Neural cell (in vitro differentiated cells): ENCODE results near the gene GRM1. TPM values are rescaled to one million over a fixed set of nuclear protein-coding genes. Genes with fewer than 3 reads are reported as not detected.

Experiments used
- H2AFZ ChIP-seq: fragments of 200-600, 300-800 bp; sonication (generic), shearing (Covaris generic); 2 replicates; pipeline ENCODE4 v1.6.0; 2014; ENCODE audit warnings: low read depth, mild to moderate bottlenecking, antibody characterized with exemption, low read length, moderate library complexity
- H3F3A ChIP-seq: fragments of 200-600 bp; shearing (Covaris generic); 2 replicates; pipeline ENCODE4 v1.6.1; 2016; ENCODE audit warnings: mild to moderate bottlenecking, moderate library complexity, mixed read lengths, antibody characterized with exemption, low read length; ENCODE audit not compliant: insufficient read depth, poor library complexity, severe bottlenecking
- H3K27ac ChIP-seq: fragments of 200-600, 300-800 bp; sonication (generic), shearing (Covaris generic); 2 replicates; pipeline ENCODE4 v1.5.1; 2014; ENCODE audit warnings: mild to moderate bottlenecking, low read length, moderate library complexity
- H3K27me3 ChIP-seq: fragments of 300-800, 200-600 bp; sonication (generic), shearing (Covaris generic); 2 replicates; pipeline ENCODE4 v1.6.0; 2014; ENCODE audit warnings: mild to moderate bottlenecking, low read depth, low read length, moderate library complexity; ENCODE audit not compliant: insufficient read depth
- H3K36me3 ChIP-seq: fragments of 300-800, 200-600 bp; sonication (generic), shearing (Covaris generic); 2 replicates; pipeline ENCODE4 v1.5.1; 2014; ENCODE audit warnings: mild to moderate bottlenecking, antibody characterized with exemption, low read length, moderate library complexity; ENCODE audit not compliant: insufficient read depth
- H3K4me2 ChIP-seq: fragments of 300-800, 200-600 bp; sonication (generic), shearing (Covaris generic); 2 replicates; pipeline ENCODE4 v1.6.0; 2014; ENCODE audit warnings: mild to moderate bottlenecking, low read length
- H3K4me3 ChIP-seq: fragments of 300-800, 200-600 bp; sonication (generic), shearing (Covaris generic); 2 replicates; pipeline ENCODE4 v1.5.1; 2014; ENCODE audit warnings: mild to moderate bottlenecking, low read length, moderate library complexity
- H3K79me2 ChIP-seq: fragments of 200-600 bp; shearing (Covaris generic); replicated peaks from 2 replicates; pipeline ENCODE4 v1.6.0; 2014; ENCODE audit warnings: mild to moderate bottlenecking, low read length, moderate library complexity; ENCODE audit not compliant: insufficient read depth
- H3K9ac ChIP-seq: fragments of 300-800, 200-600 bp; sonication (generic), shearing (Covaris generic); 2 replicates; pipeline ENCODE4 v1.6.1; 2016; ENCODE audit warnings: mild to moderate bottlenecking, low read length, mixed read lengths
- H3K9me2 ChIP-seq: fragments of 200-600 bp; shearing (Covaris generic); 2 replicates; pipeline ENCODE4 v1.6.1; 2016; ENCODE audit warnings: mild to moderate bottlenecking, low read length, mixed read lengths; ENCODE audit not compliant: insufficient read depth
- H3K9me3 ChIP-seq: fragments of 200-600, 300-800 bp; sonication (generic), shearing (Covaris generic); 2 replicates; pipeline ENCODE4 v1.6.1; 2016; ENCODE audit warnings: mild to moderate bottlenecking, mixed run types, low read length, moderate library complexity, mixed read lengths
- H4K20me1 ChIP-seq: fragments of 200-600 bp; shearing (Covaris generic); 2 replicates; pipeline ENCODE4 v1.6.1; 2016; ENCODE audit warnings: mild to moderate bottlenecking, mixed run types; ENCODE audit not compliant: insufficient read depth
- EP300 ChIP-seq: fragments of 450-650 bp; conservative IDR thresholded peaks from 2 replicates; pipeline ENCODE4 v1.6.1; 2014; ENCODE audit warnings: antibody characterized with exemption, mild to moderate bottlenecking, moderate library complexity; ENCODE audit not compliant: poor library complexity, severe bottlenecking
- EZH2 ChIP-seq: fragments of 200-600, 300-800 bp; shearing (Covaris generic), sonication (generic); IDR thresholded peaks from 2 replicates; pipeline ENCODE4 v1.6.1; 2014; ENCODE audit warnings: antibody characterized with exemption, low read length, borderline replicate concordance, mild to moderate bottlenecking; ENCODE audit not compliant: insufficient read depth, poor library complexity, severe bottlenecking
- MXI1 ChIP-seq: fragments of 450-650 bp; conservative IDR thresholded peaks from 2 replicates; pipeline ENCODE4 v1.6.1; 2014; ENCODE audit warnings: antibody characterized with exemption, mild to moderate bottlenecking; ENCODE audit not compliant: poor library complexity, severe bottlenecking
- POLR2AphosphoS5 ChIP-seq: IDR thresholded peaks from 2 replicates; pipeline ENCODE4 v1.6.1; 2012
- RAD21 ChIP-seq: fragments of 450-650 bp; conservative IDR thresholded peaks from 2 replicates; pipeline ENCODE4 v1.6.1; 2014; ENCODE audit warnings: antibody characterized with exemption, mild to moderate bottlenecking, moderate library complexity
- SMC3 ChIP-seq: fragments of 450-650 bp; conservative IDR thresholded peaks from 2 replicates; pipeline ENCODE4 v1.6.1; 2014; ENCODE audit warnings: antibody characterized with exemption, mild to moderate bottlenecking, moderate library complexity; ENCODE audit not compliant: poor library complexity
- TAF1 ChIP-seq: IDR thresholded peaks from 2 replicates; pipeline ENCODE4 v1.6.1; 2012; ENCODE audit warnings: low read depth
- polyA plus RNA-seq: library from polyadenylated mRNA; depleted of rRNA; stranded (reverse); fragments of >200 nt; gene quantifications from 2 replicates; pipeline ENCODE4 v1.2.3, GENCODE V29; 2014
- TF ChIP-seq, protein P1 (sequence below): IDR thresholded peaks from 2 replicates; pipeline ENCODE4 v1.6.1; 2012; ENCODE audit warnings: borderline replicate concordance
- TF ChIP-seq, protein P2 (sequence below): fragments of 450-650 bp; IDR thresholded peaks from 2 replicates; pipeline ENCODE4 v1.5.1; 2014; ENCODE audit warnings: antibody characterized with exemption, mild to moderate bottlenecking, moderate library complexity; ENCODE audit not compliant: poor library complexity, severe bottlenecking

Gene GRM1
- polyA plus RNA-seq, 1 donor from 2014 or later = 2.9 TPM

DNA sequence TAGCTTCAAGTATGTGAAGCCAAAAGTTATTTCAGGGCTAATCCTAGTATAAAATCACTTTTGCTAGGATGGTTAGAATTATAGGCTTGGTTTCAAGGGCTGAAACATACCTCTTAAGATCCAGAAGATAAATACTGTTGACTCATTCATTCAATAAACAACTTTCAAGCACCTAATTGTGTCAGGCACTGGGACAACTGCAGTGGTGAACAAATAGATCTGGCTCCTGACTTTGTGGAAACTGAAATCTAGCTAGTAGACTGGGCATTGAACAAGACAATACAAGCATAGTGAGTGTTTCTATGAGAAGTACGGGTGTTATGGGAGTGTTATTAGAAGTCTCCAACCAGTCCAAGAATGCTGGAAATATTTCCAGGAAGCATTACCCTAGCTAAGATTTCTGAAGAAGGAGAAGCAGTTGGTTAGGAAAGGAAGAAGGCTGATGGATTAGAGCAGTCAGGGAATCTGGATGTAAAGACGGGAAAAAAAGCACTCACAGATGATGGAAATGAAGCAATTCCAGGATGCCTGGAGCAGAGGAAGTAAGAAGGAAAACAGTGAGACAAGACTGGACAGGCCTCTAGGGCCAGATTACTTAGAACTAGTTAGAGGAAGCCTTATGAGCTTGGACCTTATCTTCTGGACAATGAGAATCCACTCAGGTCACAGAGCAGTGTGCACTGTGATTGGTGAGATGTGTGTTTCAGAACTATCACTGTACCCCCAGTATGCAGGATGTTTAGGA is 382.2 kb downstream of the GRM1 start:
- Histone ChIP-seq H3K9ac (no peak overlapping the region), H4K20me1 (no peaks in the 10 kb centered on the region), H3F3A (no peaks in the 10 kb centered on the region), H3K79me2 (no peaks in the 10 kb centered on the region), H3K27ac (no peak overlapping the region), H3K4me2 (no peak overlapping the region), H3K36me3 (no peaks in the 10 kb centered on the region), H3K9me3 (no peaks in the 10 kb centered on the region), H3K27me3 (no peaks in the 10 kb centered on the region), H3K4me3 (no peak overlapping the region), H2AFZ (no peak overlapping the region), H3K9me2 (no peaks in the 10 kb centered on the region)
- TF ChIP-seq RAD21 (no peak), POLR2AphosphoS5 (no peak), TAF1 (no peak), EZH2 (no peak), EP300 (no peak)
- TF ChIP-seq, protein P1, sequence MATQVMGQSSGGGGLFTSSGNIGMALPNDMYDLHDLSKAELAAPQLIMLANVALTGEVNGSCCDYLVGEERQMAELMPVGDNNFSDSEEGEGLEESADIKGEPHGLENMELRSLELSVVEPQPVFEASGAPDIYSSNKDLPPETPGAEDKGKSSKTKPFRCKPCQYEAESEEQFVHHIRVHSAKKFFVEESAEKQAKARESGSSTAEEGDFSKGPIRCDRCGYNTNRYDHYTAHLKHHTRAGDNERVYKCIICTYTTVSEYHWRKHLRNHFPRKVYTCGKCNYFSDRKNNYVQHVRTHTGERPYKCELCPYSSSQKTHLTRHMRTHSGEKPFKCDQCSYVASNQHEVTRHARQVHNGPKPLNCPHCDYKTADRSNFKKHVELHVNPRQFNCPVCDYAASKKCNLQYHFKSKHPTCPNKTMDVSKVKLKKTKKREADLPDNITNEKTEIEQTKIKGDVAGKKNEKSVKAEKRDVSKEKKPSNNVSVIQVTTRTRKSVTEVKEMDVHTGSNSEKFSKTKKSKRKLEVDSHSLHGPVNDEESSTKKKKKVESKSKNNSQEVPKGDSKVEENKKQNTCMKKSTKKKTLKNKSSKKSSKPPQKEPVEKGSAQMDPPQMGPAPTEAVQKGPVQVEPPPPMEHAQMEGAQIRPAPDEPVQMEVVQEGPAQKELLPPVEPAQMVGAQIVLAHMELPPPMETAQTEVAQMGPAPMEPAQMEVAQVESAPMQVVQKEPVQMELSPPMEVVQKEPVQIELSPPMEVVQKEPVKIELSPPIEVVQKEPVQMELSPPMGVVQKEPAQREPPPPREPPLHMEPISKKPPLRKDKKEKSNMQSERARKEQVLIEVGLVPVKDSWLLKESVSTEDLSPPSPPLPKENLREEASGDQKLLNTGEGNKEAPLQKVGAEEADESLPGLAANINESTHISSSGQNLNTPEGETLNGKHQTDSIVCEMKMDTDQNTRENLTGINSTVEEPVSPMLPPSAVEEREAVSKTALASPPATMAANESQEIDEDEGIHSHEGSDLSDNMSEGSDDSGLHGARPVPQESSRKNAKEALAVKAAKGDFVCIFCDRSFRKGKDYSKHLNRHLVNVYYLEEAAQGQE = no peak
- TF ChIP-seq, protein P2, sequence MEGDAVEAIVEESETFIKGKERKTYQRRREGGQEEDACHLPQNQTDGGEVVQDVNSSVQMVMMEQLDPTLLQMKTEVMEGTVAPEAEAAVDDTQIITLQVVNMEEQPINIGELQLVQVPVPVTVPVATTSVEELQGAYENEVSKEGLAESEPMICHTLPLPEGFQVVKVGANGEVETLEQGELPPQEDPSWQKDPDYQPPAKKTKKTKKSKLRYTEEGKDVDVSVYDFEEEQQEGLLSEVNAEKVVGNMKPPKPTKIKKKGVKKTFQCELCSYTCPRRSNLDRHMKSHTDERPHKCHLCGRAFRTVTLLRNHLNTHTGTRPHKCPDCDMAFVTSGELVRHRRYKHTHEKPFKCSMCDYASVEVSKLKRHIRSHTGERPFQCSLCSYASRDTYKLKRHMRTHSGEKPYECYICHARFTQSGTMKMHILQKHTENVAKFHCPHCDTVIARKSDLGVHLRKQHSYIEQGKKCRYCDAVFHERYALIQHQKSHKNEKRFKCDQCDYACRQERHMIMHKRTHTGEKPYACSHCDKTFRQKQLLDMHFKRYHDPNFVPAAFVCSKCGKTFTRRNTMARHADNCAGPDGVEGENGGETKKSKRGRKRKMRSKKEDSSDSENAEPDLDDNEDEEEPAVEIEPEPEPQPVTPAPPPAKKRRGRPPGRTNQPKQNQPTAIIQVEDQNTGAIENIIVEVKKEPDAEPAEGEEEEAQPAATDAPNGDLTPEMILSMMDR = no peak

DNA sequence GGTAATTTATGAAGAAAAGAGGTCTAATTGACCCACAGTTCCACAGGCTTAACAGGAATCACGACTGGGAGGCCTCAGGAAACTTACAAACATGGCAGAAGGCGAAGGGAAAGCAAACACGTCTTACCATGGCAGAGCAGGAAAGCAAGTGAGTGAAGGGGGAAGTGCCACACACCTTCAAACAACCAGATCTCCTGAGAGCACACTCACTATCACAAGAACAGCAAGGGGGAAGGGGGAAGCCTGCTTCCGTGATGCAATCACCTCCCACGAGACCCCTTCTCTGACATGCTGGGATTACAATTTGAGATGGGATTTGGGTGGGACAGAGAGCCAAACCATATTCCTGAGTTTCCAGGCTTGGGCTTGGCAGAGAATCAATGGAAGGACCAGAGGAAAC is 390.7 kb downstream of the GRM1 start:
- no peaks in the 10 kb centered on the region for H3K9me2 ChIP-seq
- H3K9ac ChIP-seq = no peak overlapping the region
- no peak overlapping the region for H2AFZ ChIP-seq
- H3K79me2 ChIP-seq = no peaks in the 10 kb centered on the region
- no peaks in the 10 kb centered on the region for H4K20me1 ChIP-seq
- H3F3A ChIP-seq = no peaks in the 10 kb centered on the region
- no peaks in the 10 kb centered on the region for H3K36me3 ChIP-seq
- TF ChIP-seq POLR2AphosphoS5 (no peak), SMC3 (no peak), RAD21 (no peak), EZH2 (no peak), MXI1 (no peak), TAF1 (no peak), EP300 (no peak)
- TF ChIP-seq, protein P1 = no peak
- TF ChIP-seq, protein P2 = no peak
- H3K4me3 ChIP-seq = no peak overlapping the region
- no peaks in the 10 kb centered on the region for H3K9me3 ChIP-seq
- H3K4me2 ChIP-seq = no peak overlapping the region
- no peaks in the 10 kb centered on the region for H3K27me3 ChIP-seq
- no peak overlapping the region for H3K27ac ChIP-seq
